RCC 7860 (cell line): ENCODE measurements around the gene ECHS1.
"Not testable (repeated sequence)": the region's sequence is repeated elsewhere in the genome, so short reads cannot be mapped to it uniquely, and the experiment has no call there.

Source experiments
- DNase-seq: peaks from one replicate; pipeline ENCODE4 v3.0.0-alpha.2; 2015; ENCODE audit warnings: low spot score
- FAIRE-seq: peaks from 2 replicates; lab custom pipeline; 2012; peaks lifted over from hg19 to GRCh38; lab: Jason Lieb, UNC

The ECHS1 gene

DNA sequence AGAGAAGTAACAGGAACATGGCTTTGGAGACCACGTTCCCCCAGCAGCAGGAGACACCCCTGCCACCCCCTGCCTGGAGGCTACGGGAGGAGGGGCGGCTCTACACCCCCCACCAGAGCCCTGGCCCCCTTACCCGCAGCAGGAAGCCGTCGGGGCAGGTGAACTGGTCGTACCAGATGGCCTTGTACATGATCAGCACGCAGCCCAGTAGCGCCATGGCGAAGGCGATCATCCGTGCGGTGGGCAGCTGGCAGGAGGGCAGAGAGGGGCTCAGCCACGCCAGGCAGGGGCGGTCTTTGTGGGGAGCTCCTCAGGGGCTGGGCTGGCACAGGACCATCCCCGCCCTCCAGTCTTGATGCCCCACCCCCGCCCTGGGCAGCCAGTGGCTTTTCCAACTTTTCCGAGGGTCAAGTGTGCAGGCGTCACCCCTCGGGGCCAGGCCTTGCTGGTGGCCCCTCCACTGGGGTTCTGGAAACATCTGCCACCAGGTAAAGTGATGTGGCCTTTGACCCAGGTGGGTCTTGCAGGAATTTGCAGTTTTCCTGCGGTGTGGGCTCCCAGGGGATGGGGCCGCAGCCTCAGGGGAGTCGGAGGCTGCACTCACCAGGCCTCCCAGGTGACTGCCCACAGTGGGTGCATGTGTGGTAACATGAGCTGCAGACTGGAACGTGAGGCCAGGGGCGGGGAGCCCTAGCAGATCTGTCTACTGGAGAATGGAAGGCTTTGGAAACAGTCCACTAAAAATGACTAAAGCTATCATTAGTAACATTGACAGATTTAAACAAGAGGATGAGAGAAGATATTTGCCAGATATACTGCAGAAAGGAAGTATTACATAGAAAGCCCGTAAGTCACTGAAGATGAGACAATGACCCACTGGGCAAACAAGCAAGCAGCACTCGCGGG is 46.2 kb downstream of the ECHS1 start:
- DNase-seq (peak; percentile 5), FAIRE-seq (no peak)

DNA sequence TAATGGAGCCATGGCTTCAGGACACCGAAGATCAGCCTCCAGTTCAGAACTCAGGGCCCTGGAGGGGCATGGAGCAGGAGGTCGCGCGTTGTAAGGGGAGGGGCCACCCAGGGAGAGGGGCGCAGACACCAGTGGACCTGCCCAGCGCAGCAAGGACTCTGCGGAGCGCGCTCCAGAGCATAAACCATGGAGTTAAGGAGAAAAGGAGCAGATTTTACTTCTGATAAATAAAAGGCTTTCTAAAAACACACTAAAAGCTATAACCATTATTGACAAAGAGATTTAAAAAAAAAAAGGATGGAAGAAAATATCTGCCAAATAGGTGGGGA is 47.0 kb downstream of the ECHS1 start:
- FAIRE-seq (no peak), DNase-seq (no peak)

DNA sequence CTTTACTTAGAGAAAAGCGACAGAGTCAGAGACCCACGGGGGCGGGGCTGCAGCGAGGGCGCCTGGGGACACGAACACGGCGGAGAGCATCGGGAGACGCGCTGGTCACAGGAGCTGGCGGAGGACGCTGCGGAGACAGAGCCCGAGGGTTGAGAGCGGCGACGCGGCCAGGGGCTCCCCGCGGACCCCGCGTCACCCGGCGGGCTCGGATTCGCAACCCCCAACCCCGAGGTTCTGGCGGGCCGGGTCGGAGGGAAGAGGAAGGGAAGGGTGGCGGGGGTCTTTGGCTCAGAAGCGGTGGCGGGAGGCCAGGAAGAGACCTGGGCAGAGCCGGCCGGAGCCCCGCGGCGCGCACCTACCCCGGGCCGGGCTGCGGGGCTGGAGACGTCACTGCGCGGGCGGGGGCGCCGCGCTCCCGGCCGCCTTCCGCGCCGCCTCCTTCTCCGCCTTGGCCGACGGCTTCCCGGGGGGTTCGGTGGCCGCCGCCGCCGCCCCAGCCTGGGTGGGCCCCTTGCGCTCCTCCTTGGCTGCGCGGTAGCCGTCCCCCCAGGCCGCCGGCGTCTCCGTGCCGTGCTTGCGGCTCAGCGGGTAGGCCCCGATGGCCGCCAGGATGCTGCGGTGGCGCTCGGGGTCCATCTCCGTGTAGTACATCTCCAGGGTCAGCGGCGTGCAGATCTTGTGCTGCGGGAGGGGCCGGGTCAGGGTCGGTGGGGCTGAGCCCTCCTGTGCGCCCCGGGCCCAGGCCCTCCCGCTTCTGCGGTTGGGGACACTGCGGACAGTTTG is 47.5 kb downstream of the ECHS1 start:
- no peak for FAIRE-seq
- no peak for DNase-seq

DNA sequence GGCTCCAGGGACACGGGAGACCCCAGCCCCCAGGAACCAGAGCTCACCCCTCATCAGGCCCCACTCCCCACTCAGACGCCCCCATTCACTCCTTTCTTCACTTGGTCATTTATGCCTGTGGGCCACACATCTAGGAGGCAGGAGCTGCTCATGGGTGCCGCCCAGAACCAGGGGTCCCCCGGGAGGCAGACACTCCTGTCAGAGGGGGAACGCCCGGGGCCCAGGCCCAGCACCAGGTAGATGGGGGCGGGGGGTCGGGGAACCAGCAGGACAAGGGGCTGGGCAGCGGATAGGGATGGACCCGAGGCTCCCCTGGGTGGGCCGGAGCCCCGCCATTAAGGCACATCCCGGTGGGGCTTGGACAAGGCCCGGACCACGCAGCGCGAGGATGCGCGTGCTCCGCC is 48.3 kb downstream of the ECHS1 start:
- no peak for DNase-seq
- no peak for FAIRE-seq

DNA sequence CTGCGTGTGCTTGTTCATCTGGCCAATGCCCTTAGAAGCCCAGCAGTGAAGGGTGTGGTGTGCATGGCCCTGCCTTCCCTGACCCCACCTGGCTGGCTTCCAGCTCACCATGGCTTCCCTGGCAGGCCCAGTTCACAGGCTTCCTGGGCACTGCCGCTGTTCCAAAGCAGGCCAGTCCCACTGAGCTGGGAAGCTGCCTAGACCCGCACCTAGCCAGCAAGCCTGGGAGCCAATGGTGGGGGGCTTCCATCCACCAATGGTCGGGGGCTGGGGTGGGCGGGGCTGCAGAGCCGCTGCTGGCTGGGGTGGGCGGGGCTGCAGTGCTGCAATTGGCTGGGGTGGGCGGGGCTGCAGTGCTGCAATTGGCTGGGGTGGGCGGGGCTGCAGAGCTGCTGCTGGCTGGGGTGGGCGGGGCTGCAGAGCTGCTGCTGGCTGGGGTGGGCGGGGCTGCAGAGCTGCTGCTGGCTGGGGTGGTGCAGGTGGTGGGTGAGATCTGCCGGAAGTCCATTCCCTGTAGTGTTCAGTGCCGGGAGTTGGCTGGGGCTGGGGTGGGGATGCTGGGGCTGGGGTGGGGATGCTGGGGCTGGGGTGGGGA is 48.9 kb downstream of the ECHS1 start:
- no peak for FAIRE-seq
- no peak for DNase-seq

DNA sequence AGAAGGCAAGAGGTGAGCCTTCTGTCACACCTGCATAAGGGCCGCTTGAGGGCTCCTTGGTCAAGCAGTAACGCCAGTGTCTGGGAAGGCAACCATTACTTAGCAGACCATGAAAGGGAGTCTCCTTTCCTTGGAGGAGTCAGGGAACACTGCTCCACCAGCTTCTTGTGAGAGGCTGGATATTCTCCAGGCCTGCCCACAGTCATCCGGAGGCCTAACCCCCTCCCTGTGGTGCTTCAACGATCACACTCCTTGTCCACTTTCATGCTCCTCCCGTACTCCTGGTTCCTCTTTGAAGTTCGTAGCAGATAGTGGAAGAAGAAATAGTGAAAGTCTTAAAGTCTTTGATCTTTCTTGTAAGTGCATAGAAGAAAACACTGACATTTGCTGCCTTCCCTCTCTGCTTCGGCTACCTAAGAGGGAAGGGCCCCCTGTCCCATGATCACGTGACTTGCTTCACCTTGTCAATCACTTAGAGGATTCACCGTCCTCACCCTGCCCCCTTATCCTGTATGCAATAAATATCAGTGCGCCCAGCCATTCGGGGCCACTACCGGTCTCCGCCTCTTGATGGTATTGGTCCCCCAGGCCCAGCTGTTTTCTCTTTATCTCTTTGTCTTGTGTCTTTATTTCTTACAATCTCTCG is 51.0 kb downstream of the ECHS1 start:
- not testable (repeated sequence) for DNase-seq, FAIRE-seq

DNA sequence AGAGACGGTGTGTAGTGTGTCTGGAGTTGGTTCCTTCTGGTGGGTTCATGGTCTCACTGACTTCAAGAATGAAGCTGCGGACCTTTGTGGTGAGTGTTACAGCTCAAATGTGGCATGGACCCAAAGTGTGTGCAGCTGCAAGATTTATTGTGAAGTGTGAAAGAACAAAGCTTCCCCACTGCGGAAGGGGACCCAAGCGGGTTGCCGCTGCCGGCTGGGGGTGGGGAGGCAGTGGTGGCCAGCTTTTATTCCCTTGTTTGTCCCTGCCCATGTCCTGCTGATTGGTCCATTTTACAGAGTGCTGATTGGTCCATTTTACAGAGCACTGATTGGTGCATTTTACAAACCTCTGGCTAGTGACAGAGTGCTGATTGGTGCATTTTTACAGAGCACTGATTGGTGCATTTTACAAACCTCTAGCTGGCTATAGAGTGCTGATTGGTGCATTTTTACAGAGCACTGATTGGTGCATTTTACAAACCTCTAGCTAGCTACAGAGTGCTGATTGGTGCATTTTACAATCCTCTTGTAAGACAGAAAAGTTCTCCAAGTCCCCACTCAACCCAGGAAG is 52.2 kb downstream of the ECHS1 start:
- FAIRE-seq, DNase-seq: not testable (repeated sequence)

DNA sequence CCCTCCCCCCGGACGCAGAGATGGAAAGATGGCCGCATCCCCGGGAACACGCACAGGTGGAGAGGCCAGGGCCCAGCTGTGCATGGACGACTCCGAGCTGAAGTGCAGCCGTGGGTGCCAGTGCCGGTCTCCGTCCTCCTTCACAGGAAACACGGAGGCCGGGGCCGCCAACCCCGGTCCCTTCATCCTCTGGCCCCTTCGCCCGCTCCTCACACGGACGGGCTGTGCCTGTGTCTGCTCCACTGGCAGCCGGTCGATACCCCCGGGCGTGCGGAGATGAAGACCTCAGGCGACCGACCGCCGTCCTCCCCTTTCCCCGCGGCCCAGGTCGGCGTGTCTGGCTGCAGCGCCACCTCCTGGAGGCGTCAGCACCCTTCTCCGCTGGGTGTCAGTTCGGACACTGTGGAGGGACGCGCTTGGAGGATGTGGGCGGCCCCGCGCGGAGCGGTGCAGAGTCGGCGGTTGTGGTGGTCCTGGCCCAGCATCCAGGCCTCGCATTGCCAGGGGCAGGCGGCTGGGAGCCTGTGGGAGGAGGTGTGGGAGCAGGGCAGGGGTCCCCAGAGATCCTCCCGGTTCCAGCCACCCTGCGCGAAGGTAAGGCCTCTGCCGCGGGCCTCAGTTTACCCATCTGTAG is 54.5 kb downstream of the ECHS1 start:
- FAIRE-seq (no peak), DNase-seq (peak; percentile 4)

DNA sequence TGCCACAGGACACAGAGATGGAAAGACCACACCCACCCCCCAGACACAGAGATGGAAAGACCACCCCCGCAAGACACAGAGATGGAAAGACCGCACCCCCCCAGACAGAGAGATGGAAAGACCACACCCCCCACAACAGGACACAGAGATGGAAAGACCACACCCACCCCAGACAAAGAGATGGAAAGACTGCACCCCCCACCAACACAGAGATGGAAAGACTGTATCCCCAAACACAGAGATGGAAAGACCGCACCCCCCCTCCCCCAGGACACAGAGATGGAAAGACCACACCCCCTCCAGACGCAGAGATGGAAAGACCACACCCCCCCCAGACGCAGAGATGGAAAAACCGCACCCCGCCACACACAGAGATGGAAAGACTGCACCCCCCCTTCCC is 56.4 kb downstream of the ECHS1 start:
- no peak for DNase-seq
- FAIRE-seq: no peak

DNA sequence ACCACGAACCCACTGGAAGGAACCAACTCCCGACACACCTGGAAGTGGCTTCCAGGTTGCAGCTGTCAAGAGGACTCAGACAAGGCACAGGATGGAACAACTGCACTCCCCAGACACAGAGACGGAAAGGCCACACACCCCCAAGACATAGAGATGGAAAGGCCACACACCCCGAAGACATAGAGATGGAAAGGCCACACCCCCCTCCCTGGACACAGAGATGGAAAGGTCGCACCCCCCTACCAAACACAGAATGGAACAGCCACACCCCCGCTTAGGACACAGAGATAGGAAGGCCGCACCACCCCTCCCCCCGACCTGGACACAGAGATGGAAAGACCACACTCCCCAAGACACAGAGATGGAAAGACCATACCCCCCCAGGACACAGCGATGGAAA is 56.9 kb downstream of the ECHS1 start:
- no peak for FAIRE-seq
- no peak for DNase-seq

DNA sequence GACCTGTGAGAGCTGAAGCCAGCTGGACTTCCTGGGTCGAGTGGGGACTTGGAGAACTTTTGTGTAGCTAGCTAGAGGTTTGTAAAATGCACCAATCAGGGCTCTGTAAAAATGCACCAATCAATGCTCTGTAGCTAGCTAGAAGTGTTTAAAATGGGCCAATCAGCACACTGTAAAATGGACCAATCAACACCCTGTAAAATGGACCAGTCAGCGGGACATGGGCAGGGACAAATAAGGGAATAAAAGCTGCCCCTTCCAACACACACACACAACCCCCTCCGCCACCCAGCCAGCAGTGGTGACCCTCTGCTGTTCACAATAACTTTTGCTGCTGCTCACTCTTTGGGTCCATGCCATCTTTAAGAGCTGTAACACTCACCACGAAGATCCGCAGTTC is 57.3 kb downstream of the ECHS1 start:
- DNase-seq (no peak), FAIRE-seq (no peak)

DNA sequence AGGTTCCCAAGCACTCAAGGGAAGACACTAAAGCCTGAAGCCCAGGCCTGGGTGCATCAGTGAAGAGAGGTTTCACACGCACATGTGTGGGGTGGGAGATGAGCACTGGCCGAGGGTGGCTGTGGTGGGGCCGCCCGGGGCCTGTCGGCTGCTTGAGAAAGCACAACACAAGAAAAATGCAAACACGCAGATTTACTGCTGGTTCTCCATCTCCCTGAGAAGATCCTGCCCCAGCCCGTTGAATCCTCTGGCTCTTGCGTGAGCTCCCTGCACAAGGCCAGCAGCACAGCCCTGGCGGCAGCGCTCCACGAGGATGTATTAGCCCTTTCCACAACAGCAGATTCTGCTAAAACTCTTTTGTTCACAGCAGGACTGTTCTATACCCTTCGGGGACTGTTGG is 58.2 kb downstream of the ECHS1 start:
- FAIRE-seq (no peak), DNase-seq (no peak)

DNA sequence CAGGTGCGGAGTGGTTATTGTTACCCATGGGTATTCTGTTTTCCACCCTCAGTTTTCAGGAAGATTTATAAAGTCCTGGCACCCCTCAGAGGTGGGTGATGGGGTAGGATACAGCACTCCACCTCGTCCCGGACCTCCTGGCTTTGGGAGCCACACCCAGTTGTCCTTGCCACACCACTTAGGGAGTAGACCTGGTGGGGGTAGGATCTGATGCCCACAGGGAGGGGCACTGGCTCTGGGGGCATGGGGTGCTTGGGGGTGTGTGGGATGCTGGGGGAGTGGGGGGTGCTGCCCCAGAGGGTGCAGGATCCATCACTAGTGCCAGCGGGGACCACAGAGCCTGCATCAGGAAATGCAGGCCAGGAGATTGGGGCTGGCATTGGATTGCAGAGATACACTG is 60.0 kb downstream of the ECHS1 start:
- no peak for FAIRE-seq
- no peak for DNase-seq

DNA sequence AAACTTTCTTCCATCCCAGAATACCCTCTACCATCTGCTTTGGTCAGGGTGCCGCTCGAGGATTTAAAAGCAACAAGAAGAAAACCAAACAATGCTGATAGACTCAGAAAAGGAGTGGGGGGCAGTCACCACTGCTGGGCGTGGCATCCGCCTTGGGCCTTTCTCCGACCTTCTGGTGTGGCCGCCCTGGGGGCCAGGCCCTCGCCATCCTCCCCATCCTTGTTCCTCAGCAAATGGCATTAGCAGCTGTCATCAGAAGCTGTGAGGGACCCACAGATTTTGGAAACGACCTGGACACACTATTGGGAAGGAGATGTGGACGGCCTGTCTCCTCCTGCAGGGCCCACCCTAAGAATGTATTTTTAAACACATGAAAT is 60.4 kb downstream of the ECHS1 start:
- FAIRE-seq (no peak), DNase-seq (no peak)
